GM19395 (cell line): Measurements from ENCODE around the gene ATXN10.

Source experiments
- ATAC-seq: cut with Tn5 transposase; IDR thresholded peaks from one replicate; pipeline ENCODE4 v1.9.1; 2021; ENCODE audit warnings: mild to moderate bottlenecking, moderate library complexity; ENCODE audit not compliant: unreplicated experiment

The ATXN10 gene

DNA sequence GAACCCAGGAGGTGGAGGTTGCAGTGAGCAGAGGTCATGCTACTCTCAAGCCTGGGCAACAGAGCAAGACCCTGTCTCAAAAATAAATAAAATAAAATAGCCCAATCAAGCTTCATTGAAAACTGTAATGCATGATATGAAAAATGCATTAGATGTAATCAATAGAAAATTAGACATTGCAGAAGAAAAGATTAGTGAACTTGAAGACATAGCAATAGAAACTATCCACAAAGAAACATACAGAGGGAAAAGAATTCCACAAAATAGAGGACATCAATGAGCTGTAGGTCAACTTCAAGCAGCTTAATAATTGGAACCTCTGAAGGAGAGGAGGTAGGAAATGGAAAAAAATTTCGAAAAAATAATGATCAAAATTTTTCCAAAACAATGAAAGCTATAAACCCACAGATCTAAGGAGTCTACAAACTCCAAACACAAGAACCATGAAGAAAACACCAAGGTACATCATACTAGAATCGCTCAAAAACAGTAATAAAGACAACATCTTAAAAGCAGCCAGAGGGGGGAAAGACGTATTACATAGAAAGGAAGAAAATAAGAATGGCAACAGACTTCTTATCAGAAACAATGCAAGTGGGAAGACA lies 201.1 kb downstream of the ATXN10 start:
- ATAC-seq: no peak

DNA sequence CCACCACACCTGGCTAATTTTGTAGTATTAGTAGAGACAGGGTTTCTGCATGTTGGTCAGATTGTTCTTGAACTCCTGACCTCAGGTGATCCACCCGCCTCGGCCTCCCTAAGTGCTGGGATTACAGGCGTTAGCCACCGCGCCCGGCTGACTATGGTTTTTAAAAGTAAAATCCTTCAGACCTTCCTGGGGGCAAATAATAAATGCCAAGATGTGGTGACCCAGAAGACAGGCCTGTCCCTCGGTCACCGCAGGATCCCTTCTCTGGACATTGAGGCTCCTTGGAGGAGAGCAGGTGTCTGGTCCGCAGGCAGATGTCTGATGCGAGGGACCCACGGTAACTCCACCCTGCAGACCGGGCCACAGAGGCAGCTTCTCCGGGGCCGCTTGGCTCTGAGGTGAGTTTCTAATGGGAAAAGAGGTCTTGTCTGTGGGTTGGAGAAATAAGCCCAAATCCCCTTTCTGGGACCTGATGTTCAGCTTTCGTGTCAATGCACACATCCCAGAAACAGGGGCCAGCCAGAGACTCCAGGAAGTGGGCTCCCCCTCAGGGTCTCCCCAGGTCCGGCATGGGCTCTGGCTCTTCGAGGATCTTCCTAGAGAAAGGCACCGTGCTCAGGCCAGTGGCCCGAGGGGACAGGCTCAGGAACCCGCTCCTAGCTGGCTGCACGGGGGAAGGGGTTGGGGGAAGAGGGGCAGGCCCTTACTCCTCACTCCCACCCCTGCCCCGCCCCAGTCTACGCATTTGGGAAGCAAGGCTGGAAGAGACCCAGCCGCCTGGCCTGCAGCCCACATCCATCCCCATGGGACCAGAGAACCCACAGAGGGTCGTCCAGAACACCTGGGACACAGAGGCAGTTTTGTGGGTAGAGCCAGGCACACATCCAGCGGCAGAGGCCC lies 204.8 kb downstream of the ATXN10 start:
- no peak for ATAC-seq

DNA sequence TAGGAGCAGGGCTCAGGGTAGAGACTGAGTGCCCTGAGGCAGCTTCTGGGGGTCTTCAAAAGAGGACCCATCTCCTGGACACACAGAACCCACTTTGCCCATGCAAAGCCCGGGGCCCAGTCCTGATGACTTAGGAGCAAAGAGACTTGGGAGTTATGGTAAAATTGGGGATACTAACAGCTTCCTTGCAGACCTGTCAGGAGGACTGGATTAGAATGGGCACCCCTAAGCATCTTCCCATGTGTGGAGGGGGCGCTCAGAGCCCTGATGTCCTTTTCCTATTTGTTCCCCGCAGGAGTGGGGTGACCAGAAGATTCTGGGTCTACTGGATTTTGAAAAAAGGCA lies 205.4 kb downstream of the ATXN10 start:
- no peak for ATAC-seq

DNA sequence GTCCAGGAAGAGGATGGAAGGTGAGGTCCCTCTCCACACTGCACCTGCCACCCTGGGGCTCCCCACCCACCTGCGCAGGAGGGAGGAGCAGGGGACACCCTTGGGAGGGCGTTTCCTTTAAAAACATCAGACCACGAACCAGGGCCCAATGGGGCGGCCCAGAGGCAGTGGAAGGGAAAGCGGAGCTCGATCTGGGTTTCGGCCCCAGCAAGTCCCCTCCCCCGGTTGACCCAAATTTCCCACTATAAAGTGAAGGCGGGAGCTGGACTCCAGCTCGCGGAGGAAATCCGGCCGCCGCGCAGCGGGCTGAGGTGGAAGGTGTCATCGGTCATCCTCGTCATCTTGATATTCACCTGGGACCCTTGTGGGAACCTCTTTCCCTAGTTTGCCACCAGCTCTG lies 206.0 kb downstream of the ATXN10 start:
- ATAC-seq: no peak

DNA sequence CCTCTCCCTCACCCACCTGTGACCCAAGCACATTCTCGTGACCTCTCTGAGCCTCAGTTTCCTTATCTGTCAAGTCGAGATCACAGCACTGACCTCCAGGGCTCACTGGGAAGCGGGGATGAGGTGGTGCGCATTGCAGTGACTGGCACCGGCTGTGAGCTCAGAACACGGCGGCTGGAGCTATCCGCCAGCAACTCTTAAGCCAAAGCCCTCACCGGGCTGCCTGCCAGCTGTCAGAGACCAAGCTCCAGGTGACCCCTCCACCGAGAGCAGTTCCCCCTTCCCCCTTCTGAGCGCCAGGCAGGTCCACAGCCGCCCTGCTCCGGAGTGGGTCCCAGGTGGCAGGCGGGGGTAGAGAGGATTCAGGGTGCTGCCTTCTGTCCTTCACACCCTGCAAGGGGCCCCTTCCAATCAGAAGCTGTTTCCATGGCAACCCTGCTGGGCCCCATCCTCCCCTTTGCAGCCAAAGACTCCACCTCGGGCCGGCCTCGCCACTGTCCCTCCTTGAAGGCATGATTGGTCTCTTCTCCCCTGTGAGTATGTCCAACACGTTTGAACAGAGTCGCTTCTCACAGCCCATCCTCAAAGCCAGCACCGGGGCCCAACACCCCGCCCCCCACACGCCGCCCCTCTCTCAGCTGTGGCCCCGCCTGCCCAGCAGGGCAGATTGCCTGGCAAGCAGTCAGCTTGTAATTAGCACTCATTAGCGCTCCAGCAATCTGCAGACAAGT lies 206.6 kb downstream of the ATXN10 start:
- no peak for ATAC-seq

DNA sequence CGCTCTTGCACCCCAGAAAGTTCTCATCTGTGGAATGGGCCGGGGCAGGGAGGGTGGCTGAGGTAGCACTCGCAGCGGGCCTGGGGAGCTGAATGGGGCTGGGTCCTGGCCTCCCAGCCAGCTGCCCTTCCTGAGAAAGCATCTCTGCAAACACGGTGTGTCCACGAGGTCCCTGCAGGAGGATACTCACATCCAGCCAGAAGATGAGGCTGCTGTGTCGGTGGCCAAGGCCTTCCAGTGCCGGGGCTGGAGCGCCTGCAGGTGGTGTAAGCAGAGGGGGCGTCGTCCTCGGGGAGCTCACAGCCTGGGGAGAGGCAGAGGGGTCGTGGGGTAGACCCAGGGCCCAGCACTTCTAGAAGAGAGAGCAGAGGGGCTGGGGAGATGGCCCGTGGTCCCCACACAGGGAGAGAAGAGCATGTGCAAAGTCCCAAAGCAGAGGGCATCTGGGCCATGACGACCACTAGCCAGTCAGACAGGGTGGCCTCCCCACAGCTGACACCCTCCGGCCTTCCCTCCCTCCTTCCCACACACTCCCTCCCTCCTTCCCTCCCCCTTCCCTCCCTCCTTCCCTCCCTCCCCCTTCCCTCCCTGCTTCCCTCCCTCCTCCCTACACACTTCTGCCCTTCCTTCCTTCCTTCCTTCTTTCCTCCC lies 207.4 kb downstream of the ATXN10 start:
- no peak for ATAC-seq

DNA sequence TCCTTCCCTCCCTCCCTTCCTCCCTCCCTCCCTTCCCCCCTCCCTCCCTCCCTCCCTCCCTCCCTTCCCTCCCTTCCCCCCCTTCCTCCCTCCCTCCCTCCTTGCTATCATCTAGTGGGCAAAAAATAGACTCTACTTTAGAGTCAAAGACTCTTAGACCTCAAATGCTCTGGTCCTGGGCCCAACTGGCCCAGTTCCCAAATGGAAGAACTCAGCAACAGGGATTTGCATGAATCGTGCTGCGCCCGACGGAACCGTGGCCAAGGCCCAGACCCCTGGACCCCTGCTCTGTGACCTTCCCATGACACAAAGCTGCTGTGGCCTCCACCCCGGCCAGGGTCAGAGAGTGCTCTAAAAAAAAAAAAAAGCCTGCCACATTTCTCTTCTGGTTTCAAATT lies 207.9 kb downstream of the ATXN10 start:
- ATAC-seq: no peak

DNA sequence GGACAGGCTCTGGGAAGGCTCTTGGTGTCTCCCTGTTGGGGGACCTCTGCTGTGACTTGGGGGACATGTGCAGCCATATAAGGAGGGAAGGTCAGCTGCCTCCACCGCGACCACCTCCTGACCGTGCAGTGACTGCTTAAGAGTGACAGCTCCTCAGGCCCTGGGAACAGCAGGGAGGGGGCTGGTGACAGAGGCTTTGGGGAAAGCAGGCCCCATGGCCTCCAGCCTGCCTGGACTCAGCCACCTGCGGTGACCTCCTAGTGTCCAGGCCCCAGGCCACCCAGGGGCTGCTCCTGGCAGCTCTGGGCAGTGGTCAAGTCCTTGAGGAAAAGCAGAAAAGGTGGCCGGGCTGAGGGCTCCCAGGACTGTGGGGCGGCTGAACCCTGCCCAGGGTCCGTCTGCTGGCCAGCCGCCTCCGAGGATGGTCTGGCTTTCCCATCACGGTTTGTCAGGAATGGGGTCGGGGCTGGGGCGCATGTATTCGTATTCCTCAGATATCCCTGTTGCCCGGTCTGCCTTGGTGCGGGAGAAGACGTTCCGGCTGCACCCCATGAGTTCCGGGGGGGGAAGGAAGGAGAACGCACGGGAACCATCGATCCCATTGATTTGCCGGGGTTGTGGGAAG lies 208.6 kb downstream of the ATXN10 start:
- no peak for ATAC-seq

DNA sequence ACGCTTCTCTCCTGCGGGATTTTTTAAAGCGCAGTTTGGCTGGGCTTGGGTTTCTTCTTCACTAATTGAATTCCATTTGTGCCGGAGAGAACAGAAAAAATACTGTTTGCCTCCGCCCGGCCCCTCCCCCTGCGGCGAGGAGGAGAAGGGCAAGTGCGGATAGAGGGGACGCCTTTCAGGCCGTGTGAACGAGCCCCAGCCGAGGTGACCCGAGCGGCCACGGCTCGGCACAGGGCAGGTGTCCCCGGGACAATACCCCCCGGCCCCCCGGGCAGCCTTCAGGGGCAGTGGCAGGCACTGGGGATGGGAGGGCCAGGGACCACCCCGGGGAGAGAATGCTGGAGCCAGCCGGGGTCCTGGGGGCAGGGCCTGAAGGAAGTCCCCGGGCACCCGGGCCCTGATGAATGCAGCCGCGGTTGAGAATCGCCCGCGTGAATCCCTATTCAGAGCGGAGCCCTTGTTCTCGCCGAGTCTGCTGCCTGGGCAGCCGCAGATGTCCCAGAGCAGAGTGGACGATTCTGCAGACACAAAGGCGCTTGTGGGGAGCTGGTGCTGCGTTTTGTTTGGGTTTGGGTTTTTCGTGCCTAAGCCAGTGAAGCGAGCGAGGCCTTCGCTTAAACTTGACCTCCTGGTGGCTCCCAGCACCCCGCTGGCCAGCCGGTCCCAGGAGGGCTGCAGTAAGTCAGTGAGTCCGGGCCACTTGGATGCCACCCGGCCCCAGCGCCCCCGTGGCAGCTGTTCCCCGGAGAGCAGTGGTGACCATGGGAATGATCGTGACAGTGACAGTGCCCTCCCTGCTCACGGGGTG lies 209.3 kb downstream of the ATXN10 start:
- no peak for ATAC-seq

DNA sequence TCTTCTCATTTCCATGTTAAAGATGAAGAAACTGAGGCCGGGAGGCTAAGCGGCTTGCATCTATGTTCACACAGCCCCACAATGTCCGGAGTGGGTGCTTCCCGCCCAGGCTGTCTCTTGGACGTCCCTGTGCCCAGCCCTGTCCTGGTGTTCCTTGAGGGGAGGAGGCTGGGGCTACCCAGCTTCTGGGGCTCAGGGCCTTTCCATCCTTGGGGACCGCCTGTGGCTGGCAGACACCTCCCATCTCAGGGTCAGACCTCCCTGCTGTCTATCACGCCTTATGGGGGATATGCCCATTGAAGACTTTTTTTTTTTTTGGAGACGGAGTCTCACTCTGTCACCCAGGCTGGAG lies 209.9 kb downstream of the ATXN10 start:
- no peak for ATAC-seq

DNA sequence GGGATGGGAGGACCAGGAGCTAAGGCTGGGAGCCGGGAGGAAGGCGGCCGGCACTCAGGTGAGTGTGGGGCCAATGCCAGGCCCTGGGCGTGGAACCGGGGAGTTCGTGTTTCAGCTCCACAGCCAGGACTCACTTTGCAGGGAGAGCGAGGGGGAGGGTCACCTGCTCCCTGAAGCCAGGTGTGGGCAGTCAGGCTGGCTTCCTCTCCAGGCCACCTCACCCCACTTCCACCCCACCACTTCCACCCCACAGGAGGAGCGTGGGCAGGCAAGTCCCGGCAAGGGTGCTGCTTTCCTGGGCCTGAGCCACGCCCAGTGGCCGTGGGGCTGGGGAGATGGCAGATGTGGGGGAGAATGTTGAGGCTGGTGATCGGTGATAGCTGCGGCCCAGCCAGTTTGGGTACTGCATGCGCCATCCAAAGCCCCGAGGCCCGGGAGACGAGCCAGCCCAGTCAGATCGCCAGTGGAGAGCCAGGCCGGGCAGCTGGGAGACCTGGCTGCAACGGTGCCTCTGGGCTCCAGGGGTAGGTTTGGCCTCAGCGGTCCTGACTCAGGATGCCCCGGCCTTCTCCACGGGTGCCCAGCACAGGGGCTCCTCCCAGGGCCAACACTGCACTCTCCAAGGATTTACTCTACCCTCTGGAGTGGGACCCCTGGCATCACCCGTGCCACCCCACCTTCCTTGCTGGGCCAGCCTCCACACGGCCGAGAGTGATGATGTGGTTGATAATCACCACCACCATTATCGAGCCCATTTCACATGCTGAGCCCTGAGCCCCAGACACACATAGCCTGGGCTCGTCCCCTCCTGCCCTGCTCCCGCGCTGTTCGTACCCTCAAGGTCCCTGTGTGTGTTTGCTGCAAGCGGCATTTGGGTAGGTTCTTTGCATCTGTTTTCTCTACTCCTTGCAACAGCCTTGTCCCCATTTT lies 211.5 kb downstream of the ATXN10 start:
- no peak for ATAC-seq

DNA sequence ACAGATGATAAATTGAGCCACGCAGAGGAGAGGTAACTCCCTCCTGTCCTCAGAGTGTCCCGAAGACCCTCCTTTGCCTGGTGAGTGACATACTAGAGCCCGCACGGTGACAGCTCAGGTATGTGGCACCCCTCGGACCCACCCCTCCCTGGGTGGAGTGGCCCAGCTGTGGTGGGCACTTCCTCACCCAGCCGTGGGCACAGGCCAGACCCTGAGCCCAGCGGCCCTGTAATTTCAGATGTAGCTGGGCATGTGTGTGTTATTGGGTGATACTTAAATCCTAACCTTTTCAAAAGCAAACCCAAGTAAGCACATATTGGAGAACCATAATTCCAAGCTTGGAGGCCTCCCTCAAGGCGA lies 212.2 kb downstream of the ATXN10 start:
- ATAC-seq: no peak

DNA sequence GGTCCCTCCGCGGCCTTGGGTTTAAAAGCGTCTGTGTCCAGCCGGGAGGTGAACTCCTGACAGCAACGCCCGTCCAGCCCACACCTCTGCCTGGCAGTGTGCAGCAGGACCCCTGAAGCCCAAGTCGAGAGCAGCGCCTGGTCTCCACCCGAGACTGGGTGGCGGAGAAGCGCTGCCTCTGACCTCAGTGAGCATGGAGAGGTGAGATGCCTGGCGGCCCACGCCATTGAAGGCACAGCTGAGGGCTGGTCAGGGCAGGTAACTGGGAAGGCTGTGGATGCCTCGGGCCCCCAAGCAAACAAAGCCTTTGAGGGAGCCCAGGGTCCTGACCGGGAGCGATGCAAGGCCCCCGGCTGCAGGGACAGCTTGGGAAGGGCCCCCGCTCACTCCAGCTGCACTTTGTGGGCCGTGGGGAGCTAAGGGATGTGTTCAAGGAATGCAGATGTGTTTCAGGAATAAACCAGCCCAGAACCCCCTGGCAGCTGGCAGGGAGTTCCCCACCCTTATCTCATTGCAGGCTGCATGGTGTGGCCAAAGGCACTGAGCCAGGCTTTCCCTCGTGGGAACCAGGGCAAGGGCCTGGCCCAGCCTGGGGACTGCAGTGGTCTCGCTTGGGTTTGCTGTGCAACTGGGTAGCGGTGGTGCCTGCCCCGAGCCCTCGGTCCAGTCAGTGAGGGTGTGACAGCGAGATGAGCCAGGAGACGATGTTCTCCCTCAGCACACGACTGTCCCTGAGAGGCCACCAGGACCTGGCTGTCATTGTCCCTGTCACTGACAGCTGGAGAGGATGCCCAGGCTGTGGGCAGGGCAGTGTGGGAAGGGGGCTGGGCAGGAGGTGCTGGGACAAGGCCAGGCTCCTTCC lies 212.8 kb downstream of the ATXN10 start:
- ATAC-seq: no peak

DNA sequence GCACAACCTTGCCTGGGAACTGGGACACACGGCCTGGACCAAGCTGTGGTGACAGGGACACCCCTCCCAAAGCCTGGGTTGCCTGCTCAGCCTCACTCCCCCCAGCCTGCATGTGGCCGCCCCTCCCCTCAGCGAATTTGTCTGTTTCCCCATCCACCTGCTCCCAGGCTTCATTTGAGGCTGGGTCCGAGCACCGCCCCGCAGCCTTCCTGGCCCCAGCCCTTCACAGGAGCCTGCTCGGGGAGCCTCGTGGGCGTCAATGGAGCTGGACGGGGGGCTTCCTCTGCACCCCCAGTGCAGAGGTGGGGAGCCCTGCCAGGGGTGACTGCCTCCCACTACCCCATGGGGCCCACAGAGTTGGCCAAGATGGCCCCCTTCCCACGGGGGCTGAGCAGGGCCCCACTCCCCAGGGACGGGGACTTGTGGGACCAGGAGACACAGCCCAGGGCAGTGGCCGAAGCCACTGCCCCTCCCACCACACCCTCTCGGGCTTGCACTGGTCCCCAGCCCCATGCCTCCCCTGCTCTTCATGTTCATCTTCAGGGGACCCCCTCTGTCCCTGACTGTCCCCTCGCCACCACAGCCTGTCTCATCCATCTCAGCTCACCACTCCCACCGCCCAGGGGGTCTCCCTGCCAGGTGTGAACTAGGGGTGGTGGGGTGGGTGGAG lies 213.7 kb downstream of the ATXN10 start:
- no peak for ATAC-seq

DNA sequence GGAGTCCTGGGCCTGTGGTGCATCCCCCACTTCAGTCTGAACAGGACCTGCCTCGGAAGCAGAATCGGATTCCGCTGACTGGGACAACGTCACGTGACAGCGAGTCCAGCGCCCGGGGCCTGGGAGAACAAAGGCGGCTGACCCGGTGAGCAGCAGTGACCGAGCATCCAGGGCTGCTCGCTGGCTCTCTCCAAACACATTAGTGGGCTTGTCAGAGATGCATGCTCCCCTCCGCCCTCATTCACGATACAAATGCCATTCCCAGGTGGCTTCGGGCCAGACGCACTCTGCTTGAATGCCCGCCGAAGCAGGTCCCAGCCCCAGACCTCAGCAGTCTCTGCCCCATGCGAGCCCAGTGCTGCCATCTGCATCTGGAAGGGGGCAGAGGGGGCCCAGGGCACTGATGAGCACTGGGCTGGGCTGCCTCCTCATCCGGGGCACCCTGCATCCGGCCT lies 214.3 kb downstream of the ATXN10 start:
- ATAC-seq: no peak

DNA sequence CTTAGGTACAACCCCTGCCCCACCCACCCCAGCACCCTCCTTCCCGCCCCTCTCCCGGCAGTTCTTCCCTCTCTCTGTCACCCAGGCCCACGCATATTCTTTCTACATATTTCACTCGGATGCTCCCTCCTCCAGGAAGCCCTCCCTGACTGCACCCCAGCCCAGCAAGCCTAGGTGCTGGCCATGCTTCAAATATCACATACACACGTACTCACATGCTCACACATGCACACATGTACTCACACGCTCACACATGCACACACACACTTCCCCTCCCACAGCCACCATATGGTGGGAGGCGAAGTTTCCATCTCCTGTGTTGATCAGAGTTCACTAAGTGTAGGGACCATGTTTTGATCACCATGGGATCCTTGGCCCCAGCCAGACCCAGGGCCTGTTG lies 214.9 kb downstream of the ATXN10 start:
- no peak for ATAC-seq

DNA sequence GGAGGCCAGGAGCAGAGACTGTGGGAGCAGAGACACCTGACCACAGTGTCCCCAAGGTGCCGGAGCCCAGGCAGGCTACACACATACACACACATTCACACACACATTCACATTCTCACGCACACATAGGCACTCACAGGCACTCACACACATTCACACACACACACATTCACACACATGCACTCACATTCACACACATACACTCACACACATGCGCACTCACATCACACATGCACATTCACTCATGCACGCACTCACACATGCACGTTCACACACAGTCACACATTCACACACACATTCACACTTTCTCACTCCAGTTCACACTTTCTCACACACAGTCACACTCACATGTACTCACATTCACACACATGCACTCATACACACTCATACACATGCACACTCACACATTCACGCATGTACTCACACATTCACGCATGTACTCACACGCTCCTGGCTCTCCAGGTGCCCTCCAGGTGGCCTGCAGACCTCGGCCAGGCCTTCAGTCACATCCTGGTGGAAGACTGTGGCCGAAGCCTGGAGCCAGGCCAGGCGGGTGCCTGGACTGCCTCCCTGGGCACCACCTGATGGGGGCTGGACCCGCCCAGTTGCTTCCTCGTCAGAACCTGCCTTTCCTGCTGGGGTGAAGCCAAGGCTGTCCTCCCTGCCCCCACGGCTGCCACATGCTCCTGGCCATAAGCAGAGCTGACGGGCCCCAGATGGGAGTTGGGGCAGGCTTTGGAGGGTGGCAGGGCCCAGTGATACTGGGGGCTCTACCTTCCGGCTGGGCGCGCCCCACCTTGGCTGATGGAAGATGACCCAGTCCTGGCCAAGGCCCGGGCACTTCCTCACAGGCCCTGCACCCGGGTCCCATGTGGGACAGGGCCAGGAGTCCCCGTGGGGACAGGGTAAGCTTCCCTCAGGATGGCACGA lies 215.8 kb downstream of the ATXN10 start:
- ATAC-seq: no peak
